Activated T-cell treated with anti-CD3 and anti-CD28 coated beads for 24 hours (primary cell): ENCODE measurements around the gene ARHGAP42.

Experiments
- DNase-seq: peaks from one replicate; pipeline ENCODE4 v3.0.0-alpha.2; 2020; ENCODE audit warnings: low read depth

The ARHGAP42 gene

DNA sequence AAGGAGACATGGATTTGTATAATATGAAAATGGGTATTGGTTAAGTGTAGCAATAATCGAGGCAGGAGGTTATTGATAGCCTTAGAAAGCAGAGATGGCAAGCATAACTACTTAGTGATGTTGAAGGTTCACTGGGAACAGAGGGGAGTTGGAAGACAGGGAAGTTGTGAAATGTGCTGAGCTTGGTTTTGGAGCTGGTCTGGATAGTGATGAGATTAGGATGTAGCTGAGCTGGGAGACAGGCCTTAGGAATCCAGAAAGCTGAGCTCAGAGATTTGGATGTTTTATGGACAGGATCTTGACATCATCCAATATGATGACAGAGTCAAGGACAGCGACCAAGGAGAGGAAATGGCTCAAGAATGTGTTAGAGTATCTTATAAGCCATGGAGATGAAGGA, 113.1 kb downstream of the ARHGAP42 start:
- DNase-seq = no peak

DNA sequence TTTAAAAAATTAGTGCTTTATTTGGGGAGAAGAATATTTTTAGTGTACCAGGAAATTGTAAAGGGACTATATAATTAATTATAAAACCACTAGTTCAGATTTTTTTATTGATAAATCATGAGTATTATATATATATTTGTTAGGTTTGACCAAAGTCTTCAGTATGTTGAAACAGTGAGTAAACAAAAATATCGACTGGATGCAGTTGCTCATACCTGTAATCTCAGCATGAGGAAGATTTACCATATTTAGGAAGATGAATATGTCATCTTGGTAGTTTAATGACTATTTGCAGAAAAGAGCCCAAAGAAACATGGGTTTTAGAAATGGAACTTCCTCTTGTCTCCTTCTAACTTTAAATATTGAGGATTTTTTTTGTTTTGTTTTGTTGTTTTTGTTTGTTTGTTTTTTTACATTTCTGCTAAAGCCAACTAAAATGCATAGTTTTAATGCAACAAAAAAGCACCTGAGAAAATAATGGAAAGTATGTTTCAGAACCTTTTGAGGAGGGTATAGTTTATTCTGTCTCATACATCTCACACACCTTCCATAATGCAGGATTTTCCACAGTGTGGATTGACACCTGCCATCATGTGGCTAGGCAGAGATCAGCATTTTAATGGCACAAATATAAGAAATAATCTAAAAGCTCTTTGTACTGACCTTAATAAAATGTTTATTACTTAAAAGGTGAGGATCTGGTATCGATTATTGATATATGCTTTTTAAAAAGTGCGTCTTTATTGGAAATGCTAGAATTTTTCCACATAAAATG, 114.3 kb downstream of the ARHGAP42 start:
- DNase-seq = no peak

DNA sequence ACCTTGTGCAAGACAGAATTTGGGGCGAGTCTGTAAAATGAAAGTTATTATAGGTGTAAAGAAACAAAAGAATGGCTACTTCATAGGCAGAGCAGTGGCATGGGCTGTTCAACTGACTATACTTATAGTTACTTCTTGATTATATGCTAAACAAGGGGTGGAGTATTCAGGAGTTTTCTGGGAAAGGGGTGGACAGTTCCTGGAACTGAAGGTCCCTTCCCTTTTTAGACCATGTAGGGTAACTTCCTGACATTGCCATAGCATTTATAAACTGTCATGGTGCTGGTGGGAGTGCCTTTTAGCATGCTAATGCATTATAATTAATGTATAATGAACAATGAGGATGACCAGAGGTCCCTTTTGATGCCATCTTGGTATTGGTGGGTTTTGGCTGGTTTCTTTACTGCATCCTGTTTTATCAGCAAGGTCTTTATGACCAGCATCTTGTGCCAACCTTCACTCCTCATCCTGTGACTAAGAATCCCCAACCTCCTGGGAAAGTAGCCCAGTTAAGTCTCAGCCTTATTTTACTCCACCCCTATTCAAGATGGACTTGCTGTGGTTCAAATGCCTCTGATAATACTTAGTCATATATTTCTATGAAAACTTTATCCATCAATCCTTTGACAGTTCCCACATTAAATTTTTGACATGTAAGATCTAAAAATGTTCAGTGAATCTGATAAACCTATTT, 118.6 kb downstream of the ARHGAP42 start:
- no peak for DNase-seq

DNA sequence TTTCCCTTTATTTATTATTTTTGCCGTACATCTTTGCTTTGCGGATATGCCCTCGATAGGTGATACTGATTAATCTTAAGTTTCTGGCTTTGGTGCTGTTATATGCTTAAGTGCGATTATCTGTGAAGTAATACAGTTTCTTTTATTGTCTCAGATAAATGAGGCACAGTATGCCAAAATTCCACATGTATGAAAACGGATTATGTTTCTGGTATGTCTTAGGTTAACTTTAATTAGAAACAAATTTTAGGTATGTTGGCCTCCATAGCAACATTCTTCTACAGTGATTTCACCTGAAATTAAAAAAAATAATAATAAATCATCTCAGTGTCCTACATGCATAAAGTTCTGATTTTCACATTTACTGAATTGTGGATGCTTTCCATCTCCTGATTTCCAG, 119.2 kb downstream of the ARHGAP42 start:
- DNase-seq = no peak

DNA sequence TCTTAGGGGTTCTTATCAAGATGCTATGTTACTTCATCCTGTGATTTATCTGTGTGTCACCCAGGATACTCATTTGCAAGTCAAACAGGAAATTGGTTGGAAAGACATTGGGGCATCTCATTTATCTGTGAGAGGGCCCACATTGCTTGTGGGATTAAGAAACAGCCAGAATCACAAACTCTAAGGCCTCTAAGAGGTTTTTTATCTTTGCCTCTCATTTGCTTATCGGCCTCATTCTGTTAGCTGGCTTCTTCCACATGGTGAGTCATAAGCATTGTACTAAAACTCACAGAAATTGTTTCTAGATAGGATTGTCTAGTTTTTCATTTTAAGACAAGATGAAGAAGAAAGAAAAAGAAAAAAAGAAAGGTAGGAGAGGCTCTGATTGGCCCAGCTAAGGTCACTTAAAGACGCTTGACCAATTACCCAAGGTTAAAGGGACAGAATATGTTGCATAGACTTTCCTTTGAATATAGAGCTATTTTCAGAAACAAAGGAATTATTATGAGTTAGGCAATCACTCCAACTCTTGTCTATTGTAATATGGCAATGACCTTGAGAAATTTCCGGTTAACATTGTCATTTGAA, 121.9 kb downstream of the ARHGAP42 start:
- DNase-seq = no peak

DNA sequence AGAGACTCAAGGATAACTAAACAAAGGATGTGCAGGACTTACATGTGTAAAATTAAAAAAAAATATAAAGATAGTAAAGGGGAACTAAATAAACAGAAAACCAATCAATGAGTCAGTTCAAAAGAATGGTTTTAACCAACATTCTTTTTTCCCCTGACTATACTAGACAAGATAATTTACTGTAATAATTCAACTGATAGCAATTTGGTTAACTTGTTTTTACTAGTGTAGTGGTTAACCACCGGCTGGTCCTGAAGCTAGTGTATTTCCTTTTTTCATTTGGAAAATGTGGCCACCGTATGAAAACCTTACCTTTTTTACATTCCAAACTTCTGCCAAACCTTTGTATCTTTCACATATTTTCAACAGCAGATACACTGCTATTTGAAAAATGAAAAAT, 123.1 kb downstream of the ARHGAP42 start:
- no peak for DNase-seq

DNA sequence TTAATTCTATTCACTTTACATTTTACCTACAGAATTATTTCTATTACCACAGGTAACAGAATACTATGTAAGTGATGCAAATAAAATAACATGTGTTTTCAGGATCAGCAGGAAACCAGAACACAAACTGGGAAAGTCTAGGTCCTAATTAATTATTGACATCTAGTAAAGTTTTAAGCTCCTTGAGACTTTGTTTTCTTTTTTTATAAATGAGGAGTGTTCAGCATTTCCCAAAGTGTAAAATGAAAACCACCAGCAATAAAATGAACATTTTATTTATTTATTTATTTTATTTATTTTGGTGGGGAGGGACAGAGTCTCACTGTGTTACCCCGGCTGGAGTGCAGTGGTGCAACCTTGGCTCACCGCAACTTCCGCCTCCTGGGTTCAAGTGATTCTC, 123.6 kb downstream of the ARHGAP42 start:
- DNase-seq = no peak

DNA sequence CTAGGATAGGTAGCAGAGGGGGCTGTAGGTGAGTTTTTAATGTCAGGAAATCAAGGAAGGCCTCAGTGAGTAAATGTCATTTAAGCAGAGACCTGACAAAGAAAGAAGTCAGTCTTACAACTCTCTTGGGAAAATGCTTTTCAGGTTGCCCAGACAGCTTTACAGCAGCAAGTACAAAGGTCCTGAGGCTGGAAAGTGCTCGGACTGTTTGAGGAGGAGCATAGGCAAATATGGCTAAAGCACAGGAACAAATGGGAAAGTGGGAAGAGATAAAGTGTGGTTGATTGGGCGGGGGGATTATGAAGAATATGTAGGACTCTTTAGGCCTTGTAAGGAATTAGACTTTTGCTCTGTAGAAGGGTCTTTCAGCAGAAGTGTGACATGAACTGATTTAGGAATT, 125.4 kb downstream of the ARHGAP42 start:
- no peak for DNase-seq

DNA sequence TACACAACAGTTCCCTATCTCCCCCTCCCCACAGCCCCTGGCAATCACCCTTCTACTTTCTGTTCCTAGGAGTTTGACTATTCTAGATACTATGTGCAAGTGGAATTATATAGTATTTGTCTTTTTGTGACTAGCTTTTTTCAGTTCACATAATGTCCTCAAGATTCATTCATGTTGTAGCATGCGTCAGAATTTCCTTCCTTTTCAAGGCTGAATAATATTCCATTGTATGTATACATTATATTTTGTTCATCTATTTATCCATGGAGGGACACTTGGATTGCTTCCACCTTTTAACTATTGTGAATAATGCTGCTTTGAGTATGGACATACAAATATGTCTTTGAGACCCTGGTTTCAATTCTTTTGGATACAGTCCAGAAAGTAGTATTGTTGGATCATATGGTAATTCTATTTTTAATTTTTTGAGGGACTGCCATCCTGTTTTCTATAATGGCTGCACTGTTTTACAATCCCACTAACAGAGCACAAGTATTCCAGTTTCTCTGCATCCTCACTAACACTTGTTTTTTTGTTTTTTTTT, 128.8 kb downstream of the ARHGAP42 start:
- no peak for DNase-seq

DNA sequence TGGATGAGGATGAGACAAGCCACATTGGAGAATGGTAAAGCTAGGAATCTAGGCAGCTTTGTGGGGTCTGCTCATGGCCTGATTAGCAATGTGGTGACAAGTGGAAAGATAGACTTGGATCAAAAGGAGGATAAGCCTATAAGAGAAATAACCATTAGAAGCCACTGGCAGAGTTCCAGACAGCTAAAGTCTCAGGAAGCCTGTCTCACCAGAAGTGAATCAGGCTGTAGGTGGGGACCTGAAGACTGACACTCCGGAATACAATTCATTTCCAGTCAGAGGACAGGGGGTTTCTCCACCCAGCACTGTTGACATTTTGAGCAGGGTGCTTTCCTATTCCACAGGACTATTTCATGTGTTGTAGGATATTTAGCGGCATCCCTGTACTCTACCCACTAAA, 129.7 kb downstream of the ARHGAP42 start:
- DNase-seq = no peak

DNA sequence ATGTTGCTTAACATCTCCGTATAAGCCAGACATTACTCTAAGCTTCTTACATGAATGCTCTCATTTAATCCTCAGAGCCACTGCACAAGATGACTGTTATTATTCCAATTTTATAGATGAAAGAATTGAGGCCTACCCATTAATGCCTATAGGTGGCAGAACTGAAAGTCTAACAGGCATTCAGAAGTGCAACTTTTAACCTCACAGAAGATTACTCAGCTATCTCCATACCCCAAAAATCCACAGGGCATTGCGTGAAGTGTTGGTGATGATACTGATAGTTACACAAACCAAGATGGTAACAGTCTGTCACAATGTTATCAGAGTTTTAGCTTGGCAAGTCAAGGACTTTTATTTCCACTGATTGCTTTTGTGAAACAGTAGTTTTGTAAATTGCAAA, 130.5 kb downstream of the ARHGAP42 start:
- no peak for DNase-seq

DNA sequence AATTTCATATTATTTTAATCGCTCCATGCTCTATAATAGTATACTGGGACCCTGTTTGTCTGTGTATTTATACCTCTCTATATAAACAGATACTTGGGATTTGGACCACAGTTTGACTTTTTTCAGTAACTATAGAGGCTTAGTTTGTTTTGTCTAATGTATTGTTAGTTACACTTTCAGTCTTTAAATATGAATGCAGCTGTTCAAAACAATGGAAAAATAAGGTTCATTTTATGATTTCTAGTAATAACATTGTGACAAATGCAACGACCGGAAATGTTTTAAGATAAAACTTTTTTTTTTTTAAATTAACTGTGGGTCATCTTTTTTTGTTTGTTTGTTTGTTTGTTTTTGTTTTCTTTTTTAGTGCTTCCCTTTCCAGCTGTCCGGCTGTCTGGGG, 133.5 kb downstream of the ARHGAP42 start:
- no peak for DNase-seq

DNA sequence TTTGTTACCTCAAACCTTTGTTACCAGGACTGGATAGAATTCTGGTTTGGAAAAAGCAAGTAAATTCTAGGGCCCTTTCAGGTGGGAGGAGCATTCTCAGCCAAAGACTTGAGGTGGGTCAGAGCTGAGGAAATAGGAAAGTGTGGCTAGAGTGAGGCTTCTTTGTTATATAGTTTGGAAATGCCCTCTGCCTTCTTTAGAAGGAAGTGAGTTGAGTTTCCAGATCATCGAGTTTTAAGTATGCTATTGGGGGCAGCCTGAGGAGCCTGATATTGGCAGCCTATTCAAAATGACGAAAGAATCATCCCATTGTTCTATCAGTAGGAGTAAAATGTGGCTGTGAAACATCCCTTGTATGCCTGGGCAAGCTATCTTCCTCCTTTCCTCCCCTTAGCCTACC, 134.1 kb downstream of the ARHGAP42 start:
- DNase-seq = no peak

DNA sequence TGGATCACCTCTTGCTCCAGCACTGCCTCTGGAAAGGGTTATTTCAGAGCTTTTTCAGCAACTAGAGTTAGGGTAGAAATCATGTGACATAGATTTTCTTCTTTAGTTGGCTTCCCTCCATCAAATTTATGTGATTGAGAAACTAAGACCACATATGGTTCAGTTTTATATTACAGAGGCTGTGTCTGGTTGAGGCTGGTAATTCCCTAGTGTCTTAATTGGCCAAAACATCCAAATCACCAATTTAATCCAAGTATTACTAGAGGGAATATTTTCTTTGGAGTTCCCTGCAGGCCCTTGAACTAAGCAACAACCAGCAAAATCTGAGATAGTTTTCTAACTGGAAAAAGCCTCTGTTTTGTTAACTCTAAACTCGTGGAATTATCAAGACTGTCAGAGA, 136.3 kb downstream of the ARHGAP42 start:
- DNase-seq = no peak

DNA sequence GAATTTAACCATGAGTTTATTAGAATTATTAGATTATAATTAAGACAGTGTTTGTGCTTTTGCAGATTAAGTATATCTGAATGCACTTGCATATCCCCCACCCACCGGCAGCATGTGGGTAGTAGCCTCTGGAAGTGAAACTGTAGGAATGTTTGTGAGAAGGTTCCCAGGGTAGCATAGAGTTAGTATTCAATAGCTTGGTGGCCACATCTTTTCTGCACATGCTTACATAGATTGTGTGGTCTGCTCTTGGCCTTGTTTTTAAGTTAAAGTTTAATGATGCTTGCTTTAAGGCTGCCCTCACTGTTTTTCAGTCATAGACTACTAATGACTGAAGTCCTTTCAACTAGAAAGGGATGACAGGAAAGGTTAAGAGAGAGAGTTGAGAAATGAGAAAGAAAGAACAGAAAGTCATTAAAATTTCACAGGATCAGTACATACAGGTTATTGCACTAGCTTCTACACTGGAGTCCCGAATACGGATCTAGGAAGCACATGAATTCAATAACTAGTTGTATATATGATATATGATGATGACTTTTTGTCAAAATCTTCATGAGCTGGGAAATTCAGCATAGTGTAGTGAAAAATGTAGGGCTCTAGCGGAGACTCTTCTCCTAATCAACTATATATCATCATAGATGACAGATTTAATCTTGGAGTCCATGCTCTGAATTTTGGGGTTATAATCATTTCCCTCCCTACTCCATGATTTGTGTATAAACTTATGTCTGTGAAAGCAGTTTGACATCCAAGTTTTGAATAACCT, 137.1 kb downstream of the ARHGAP42 start:
- DNase-seq = no peak

DNA sequence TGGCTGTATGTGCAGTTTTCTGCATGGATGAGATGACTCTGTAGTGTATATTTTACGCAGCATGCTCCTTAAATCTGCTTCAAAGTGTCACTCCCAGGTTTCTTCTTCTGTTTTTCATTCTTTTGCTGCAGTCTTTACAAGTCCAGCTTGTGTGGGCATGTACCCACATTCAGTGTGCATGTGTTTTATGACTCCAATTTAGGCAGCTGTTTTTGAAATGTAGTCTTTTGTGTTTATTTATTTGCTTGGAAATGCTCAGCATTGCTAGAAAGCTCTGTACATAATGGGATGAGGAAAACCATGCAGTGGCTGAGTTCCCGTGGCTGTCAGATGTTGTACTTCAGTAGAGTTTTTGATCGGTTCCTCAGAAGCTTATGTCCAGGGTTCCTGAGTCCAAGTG, 138.5 kb downstream of the ARHGAP42 start:
- no peak for DNase-seq

DNA sequence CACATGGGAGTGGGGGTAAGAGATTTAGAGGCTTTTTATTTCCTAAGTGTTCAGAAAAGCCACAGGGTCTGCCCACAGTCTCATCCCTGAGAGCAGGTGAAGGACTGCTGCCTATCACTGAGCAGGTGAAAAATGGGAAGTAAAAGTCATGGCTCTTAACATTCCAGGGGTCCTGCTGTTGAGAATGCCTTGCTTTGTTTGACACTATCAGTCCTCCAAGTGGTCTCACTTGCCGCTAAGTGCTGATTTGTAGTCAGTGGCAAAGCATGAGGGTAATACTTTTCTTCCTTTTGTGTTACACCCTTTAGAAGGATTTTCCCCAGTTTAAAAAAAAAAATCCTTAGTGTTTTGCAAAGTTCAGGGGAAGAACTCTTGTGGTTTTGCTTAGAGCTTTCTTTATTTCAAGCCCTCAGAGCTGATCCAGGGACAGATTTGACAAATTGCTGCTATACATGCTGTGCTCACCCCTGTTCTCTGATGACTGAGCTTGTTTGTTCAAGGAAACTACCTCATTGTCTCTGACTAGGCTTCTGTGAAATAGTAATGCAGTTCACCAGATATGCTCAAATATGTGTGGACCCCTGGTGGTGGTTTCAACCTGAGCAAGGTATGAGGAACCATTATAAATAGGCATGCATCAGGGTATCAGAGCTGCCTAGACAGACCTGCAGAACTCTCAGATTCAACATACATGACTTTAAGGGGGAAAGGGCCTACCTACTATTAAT, 141.0 kb downstream of the ARHGAP42 start:
- no peak for DNase-seq

DNA sequence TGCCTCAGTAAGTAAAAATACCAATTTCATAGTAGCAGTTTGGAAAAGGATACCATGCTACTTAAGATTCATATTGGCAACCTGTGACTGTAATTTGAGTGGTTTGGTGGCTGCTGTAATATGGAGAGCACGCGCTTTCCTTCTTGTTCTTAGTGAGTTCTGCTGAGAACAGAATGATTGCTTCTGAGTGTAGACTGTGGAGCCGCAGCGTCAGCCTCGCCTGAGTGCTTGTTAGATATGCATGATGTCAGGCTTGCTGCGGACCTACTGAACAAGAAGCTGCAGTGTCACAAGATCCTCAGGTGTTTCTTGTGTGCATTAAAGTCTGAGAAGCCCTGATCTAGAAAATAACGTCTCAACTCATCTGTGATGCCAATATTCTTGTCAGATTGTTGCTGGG, 143.2 kb downstream of the ARHGAP42 start:
- DNase-seq = no peak

DNA sequence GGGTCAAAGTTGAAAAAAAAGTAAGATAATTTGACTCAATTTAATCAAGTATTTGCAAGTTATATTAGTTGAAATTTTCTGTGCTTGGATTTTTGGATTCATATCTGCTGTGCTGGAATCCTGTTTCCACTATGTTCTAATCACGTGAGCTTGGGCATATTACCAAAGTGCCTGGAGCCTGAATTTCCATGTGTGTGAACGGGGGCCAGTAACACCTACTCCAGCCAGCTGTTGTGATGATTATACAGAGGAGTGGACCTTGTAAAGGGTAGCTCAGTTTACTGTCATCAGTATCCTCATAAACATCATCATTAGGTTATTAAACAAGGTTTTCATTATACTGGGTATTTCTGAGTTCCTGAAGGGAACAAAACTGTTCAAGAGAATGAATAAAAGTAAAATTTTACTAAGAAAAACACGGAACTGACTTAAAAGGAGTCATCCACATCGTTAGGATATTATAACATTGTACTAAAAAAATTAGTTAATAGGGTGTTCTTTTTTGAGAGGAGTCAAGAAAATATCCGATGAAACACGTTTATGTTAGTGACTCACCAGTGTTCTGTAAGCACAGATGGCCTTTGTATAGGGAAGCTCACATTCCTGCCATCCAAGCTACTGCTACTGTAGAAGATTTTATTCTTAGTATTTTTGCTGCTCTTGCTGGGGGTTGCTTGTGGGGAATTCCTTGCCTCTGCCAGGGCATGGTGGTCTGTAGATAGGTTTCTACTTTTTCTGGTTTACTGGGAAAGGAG, 144.1 kb downstream of the ARHGAP42 start:
- DNase-seq = no peak

DNA sequence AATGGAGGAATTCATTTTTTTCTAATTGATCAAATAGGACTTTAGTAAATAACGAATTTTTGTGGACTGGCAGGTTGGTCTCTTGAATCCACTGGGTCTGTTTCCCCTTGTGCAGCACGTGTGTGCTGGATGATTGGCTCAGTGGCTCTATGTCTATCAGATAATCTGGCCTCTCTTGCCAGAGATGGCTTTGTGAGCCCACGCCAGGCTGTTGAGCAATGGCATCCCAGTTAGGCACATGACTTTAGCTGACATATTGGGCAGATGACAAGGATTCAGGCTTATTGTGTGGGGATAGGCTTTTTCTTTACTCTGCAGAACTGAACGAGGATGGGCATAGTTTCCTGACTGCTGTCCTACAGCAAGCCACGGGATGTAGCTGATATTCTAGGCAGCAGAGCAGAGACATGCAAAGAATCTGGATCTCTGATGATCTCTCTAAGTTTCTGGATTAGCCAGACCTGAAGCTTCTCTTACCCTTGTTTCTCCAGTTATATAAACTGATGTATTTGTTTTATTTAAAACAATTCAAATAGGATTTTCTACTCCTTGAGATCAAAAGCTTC, 144.9 kb downstream of the ARHGAP42 start:
- DNase-seq = no peak

DNA sequence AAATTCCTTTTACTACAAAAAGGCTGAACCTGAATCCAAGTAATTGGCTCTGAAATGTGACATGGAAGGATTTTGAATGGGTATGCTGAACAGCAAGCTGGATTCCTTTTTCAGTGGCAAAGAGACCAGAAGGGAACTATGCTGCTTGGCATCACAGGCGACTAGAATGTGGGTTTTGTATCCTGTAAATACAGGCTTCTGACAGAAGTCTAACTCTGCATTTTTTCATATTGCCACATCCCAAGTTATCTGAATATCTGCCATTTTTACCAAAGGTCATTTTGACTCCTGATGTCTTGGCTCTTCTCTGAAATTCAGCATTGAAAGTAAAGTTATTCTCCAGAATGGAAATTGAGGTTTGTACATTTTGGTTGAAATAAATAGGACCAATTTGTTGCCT, 145.7 kb downstream of the ARHGAP42 start:
- DNase-seq = no peak
